GM21786 (cell line): ENCODE measurements around the gene HOXC12.

ENCODE experiments used
- ATAC-seq: cut with Tn5 transposase; IDR thresholded peaks from one replicate; pipeline ENCODE4 v1.9.1; 2021; ENCODE audit not compliant: unreplicated experiment

Gene HOXC12

GRCh38 chr12:53940443-53941014, 14.2 kb upstream of the HOXC12 start:
- ATAC-seq = no peak

- ATAC-seq = no peak
These were observed 13.5 kb upstream of the HOXC12 start for GRCh38 chr12:53941187-53941586.

- no peak for ATAC-seq
These were observed 13.0 kb upstream of the HOXC12 start for GRCh38 chr12:53941750-53942149.

- no peak for ATAC-seq
These were observed 12.2 kb upstream of the HOXC12 start for GRCh38 chr12:53942467-53942997.

- no peak for ATAC-seq
These were observed 10.5 kb upstream of the HOXC12 start for GRCh38 chr12:53944209-53944608.

GRCh38 chr12:53944907-53945847, 9.5 kb upstream of the HOXC12 start:
- no peak for ATAC-seq

- no peak for ATAC-seq
These were observed 7.0 kb upstream of the HOXC12 start for GRCh38 chr12:53947743-53948142.

GRCh38 chr12:53948650-53949593, 5.8 kb upstream of the HOXC12 start:
- no peak for ATAC-seq

- no peak for ATAC-seq
These were observed 4.9 kb upstream of the HOXC12 start for GRCh38 chr12:53949631-53950436.

- ATAC-seq = no peak
These were observed 4.3 kb upstream of the HOXC12 start for GRCh38 chr12:53950437-53950773.

- no peak for ATAC-seq
These were observed 3.7 kb upstream of the HOXC12 start for GRCh38 chr12:53950789-53951576.

- no peak for ATAC-seq
These were observed 2.9 kb upstream of the HOXC12 start for GRCh38 chr12:53951577-53952334.

GRCh38 chr12:53952335-53952694, 2.4 kb upstream of the HOXC12 start:
- ATAC-seq = no peak

- no peak for ATAC-seq
These were observed 1.6 kb upstream of the HOXC12 start for GRCh38 chr12:53952871-53953734.

GRCh38 chr12:53953831-53954693, 641 bp upstream of the HOXC12 start:
- no peak for ATAC-seq

- no peak for ATAC-seq
These were observed 503 bp downstream of the HOXC12 start for GRCh38 chr12:53955036-53955775.
